OCI-LY1 (cell line): Measurements from ENCODE around the gene AIFM1.

Experiments
- H2AFZ ChIP-seq: fragments of 200-600 bp; sonication (generic), shearing (Covaris generic); 2 replicates; pipeline ENCODE4 v1.6.0; 2014; ENCODE audit warnings: antibody characterized with exemption, mild to moderate bottlenecking, low read length
- H3F3A ChIP-seq: fragments of 200-600 bp; sonication (generic), shearing (Covaris generic); 2 replicates; pipeline ENCODE4 v1.6.0; 2014; ENCODE audit warnings: mild to moderate bottlenecking, antibody characterized with exemption, low read length, moderate library complexity; ENCODE audit not compliant: insufficient read depth
- H3K27ac ChIP-seq: fragments of 200-600 bp; sonication (generic); 2 replicates; pipeline ENCODE4 v1.5.1; 2014; ENCODE audit warnings: low read length, mixed run types, mild to moderate bottlenecking, low read depth; ENCODE audit not compliant: poor library complexity, severe bottlenecking
- H3K27me3 ChIP-seq: fragments of 200-600 bp; sonication (generic); 2 replicates; pipeline ENCODE4 v1.6.0; 2014; ENCODE audit warnings: antibody characterized with exemption, mild to moderate bottlenecking, low read length, moderate library complexity; ENCODE audit not compliant: insufficient read depth
- H3K36me3 ChIP-seq: fragments of 200-600 bp; sonication (generic); 2 replicates; pipeline ENCODE4 v1.6.1; 2014; ENCODE audit warnings: mild to moderate bottlenecking, antibody characterized with exemption, low read length, moderate library complexity, mixed read lengths; ENCODE audit not compliant: insufficient read depth
- H3K4me1 ChIP-seq: fragments of 200-600 bp; sonication (generic); 2 replicates; pipeline ENCODE4 v1.5.1; 2014; ENCODE audit warnings: mild to moderate bottlenecking, low read length, moderate library complexity; ENCODE audit not compliant: insufficient read depth, severe bottlenecking
- H3K4me2 ChIP-seq: fragments of 200-600 bp; sonication (generic), shearing (Covaris generic); 2 replicates; pipeline ENCODE4 v1.6.1; 2014; ENCODE audit warnings: low read length
- H3K4me3 ChIP-seq: fragments of 200-600 bp; sonication (generic); 2 replicates; pipeline ENCODE4 v1.5.1; 2014; ENCODE audit warnings: low read length, low read depth, mild to moderate bottlenecking, mixed read lengths; ENCODE audit not compliant: poor library complexity, severe bottlenecking
- H3K79me2 ChIP-seq: fragments of 200-600 bp; shearing (Covaris generic); 2 replicates; pipeline ENCODE4 v1.6.1; 2016; ENCODE audit warnings: mixed run types, low read length, mixed read lengths; ENCODE audit not compliant: insufficient read depth
- H3K9ac ChIP-seq: fragments of 200-600 bp; sonication (generic), shearing (Covaris generic); 2 replicates; pipeline ENCODE4 v1.6.1; 2014; ENCODE audit warnings: mild to moderate bottlenecking, low read length, mixed read lengths
- H3K9me2 ChIP-seq: fragments of 200-600 bp; sonication (generic), shearing (Covaris generic); 2 replicates; pipeline ENCODE4 v1.6.1; 2014; ENCODE audit warnings: low read depth, mild to moderate bottlenecking, low read length, mixed read lengths
- H3K9me3 ChIP-seq: fragments of 200-600 bp; shearing (Covaris generic); 2 replicates; pipeline ENCODE4 v1.6.1; 2014; ENCODE audit warnings: low read length, mixed read lengths
- H4K20me1 ChIP-seq: fragments of 200-600 bp; sonication (generic), shearing (Covaris generic); 2 replicates; pipeline ENCODE4 v1.6.0; 2016; ENCODE audit warnings: mild to moderate bottlenecking, low read length; ENCODE audit not compliant: insufficient read depth
- EZH2 ChIP-seq: fragments of 200-600 bp; sonication (generic), shearing (Covaris generic); IDR thresholded peaks from 2 replicates; pipeline ENCODE4 v1.8.0; 2017; ENCODE audit warnings: borderline replicate concordance, mixed run types, mild to moderate bottlenecking, antibody characterized with exemption, low read length, moderate library complexity, mixed read lengths
- TF ChIP-seq, protein P1 (sequence below): fragments of 200-600 bp; sonication (generic), shearing (Covaris generic); IDR thresholded peaks from 2 replicates; pipeline ENCODE4 v1.5.1; 2017; ENCODE audit warnings: mild to moderate bottlenecking, antibody characterized with exemption, low read length, moderate library complexity, mixed read lengths

AIFM1 gene

GRCh38 chrX:130174937-130175336 lies 9.3 kb upstream of the AIFM1 start:
- no peaks in the 10 kb centered on the region for H4K20me1 ChIP-seq
- H3K4me3 ChIP-seq, result no peak overlapping the region
- no peaks in the 10 kb centered on the region; the same call in none of the 2 replicates for H3K79me2 ChIP-seq
- no peak overlapping the region for H2AFZ ChIP-seq
- peak overlapping the region; percentile 79; the same call in 1 of the 2 replicates for H3K4me2 ChIP-seq
- H3F3A ChIP-seq, result no peaks in the 10 kb centered on the region
- no peak overlapping the region for H3K27ac ChIP-seq
- H3K9me2 ChIP-seq, result no peaks in the 10 kb centered on the region
- peaks cover 56% of the 10 kb centered on the region for H3K4me1 ChIP-seq
- peaks cover 5% of the 10 kb centered on the region; the same call in 1 of the 2 replicates for H3K36me3 ChIP-seq
- H3K9me3 ChIP-seq, result no peaks in the 10 kb centered on the region
- no peak overlapping the region for H3K9ac ChIP-seq
- TF ChIP-seq, protein P1, sequence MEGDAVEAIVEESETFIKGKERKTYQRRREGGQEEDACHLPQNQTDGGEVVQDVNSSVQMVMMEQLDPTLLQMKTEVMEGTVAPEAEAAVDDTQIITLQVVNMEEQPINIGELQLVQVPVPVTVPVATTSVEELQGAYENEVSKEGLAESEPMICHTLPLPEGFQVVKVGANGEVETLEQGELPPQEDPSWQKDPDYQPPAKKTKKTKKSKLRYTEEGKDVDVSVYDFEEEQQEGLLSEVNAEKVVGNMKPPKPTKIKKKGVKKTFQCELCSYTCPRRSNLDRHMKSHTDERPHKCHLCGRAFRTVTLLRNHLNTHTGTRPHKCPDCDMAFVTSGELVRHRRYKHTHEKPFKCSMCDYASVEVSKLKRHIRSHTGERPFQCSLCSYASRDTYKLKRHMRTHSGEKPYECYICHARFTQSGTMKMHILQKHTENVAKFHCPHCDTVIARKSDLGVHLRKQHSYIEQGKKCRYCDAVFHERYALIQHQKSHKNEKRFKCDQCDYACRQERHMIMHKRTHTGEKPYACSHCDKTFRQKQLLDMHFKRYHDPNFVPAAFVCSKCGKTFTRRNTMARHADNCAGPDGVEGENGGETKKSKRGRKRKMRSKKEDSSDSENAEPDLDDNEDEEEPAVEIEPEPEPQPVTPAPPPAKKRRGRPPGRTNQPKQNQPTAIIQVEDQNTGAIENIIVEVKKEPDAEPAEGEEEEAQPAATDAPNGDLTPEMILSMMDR, result no peak
- no peaks in the 10 kb centered on the region for H3K27me3 ChIP-seq

DNA sequence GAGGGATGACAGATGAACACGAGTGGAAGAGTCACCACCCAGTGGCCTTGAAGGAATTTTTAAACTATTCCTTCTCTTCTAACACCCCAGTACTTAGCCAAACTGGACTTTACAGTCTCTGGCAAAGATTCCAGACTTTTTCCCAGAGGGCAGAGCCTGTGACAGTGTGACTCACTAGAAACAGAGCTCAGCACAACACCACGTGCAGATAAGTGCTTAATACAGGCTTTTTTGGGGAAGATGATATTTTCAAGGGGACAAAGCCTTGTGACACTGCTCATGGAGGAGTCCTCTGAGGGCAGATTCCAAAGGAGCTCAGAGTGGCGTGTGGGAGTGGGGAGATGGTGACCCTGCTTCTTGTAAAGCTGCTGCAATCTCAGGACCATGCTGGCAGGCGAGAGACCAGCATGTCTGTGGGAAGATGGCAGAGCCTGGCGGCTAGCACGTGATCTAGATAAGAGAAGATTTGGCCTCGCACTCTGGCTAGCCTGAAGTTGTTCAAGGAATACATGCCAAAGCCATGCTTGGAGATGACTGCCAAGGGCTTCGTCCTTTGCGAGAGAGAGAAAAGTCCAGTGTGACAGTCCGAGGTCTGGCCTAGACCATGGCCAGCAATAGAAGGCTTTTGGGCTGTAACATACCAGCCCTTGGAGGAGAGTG lies 8.5 kb upstream of the AIFM1 start:
- peaks cover 54% of the 10 kb centered on the region for H3K4me1 ChIP-seq
- TF ChIP-seq, protein P1, result no peak
- TF ChIP-seq EZH2, result no peak
- H3K4me3 ChIP-seq, result peak overlapping the region; percentile 91
- no peaks in the 10 kb centered on the region for H3K9me3 ChIP-seq
- H4K20me1 ChIP-seq, result no peaks in the 10 kb centered on the region
- peak overlapping the region; percentile 88 for H3K27ac ChIP-seq
- peak overlapping the region; percentile 79 for H3K4me2 ChIP-seq
- no peaks in the 10 kb centered on the region for H3F3A ChIP-seq
- H3K79me2 ChIP-seq, result no peaks in the 10 kb centered on the region; the same call in none of the 2 replicates
- peaks cover 4% of the 10 kb centered on the region; the same call in 1 of the 2 replicates for H3K36me3 ChIP-seq
- H3K9ac ChIP-seq, result peak overlapping the region; percentile 91
- H3K27me3 ChIP-seq, result no peaks in the 10 kb centered on the region
- H2AFZ ChIP-seq, result no peak overlapping the region
- no peaks in the 10 kb centered on the region for H3K9me2 ChIP-seq

DNA sequence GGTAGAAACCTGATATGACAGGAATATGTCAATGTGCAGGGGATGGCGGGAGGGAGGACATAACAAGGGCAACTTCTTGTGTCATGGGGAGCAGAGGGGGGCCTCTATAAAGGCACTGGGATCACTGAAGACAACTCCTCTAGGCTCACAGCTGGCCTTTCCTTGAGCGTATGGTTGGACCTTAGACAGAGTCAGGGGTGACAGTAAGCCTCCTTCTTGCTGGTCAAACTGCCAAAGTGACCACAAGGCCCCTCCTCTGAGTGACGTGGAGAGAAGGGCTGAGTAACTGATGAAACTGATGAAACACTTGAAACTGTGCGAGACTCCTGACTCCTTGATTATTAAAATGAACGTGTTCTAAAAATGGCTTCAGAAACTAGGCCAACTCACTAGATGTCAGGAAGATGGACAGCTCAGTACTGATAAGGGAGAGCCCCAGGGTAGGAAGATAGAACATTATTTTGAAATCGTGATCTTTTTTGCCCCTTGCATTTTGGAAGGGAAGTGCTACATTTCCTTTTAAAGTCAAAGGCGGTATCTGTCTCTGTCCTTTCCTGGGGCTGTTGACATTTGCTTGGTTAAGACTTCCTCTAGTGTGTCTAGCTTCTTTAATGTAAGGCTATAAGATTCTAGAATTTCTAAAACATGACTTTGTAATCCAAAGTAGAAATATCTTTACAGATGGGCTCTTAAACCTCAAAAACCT lies 7.7 kb upstream of the AIFM1 start:
- no peaks in the 10 kb centered on the region for H3K27me3 ChIP-seq
- no peak overlapping the region for H2AFZ ChIP-seq
- H3K27ac ChIP-seq, result peak overlapping the region; percentile 88

More for the DNA sequence above, 7.7 kb upstream of the AIFM1 start:
- H3K9me2 ChIP-seq, result no peaks in the 10 kb centered on the region
- peak overlapping the region; percentile 79 for H3K4me2 ChIP-seq
- no peaks in the 10 kb centered on the region for H4K20me1 ChIP-seq
- no peaks in the 10 kb centered on the region for H3K9me3 ChIP-seq
- no peaks in the 10 kb centered on the region for H3K36me3 ChIP-seq
- no peaks in the 10 kb centered on the region; the same call in none of the 2 replicates for H3K79me2 ChIP-seq
- peak overlapping the region; percentile 91 for H3K9ac ChIP-seq
- peak overlapping the region; percentile 91 for H3K4me3 ChIP-seq
- peaks cover 54% of the 10 kb centered on the region for H3K4me1 ChIP-seq
- no peaks in the 10 kb centered on the region for H3F3A ChIP-seq
- no peak for TF ChIP-seq EZH2
